NCI-H146 (cell line): Measurements from ENCODE around the gene CD226.
"Not testable (repeated sequence)": the region's sequence is repeated elsewhere in the genome, so short reads cannot be mapped to it uniquely, and the experiment has no call there.

Experiments
- DNase-seq: peaks from one replicate; lab custom pipeline; 2025; lab: John Stamatoyannopoulos, UW

The CD226 gene

DNA sequence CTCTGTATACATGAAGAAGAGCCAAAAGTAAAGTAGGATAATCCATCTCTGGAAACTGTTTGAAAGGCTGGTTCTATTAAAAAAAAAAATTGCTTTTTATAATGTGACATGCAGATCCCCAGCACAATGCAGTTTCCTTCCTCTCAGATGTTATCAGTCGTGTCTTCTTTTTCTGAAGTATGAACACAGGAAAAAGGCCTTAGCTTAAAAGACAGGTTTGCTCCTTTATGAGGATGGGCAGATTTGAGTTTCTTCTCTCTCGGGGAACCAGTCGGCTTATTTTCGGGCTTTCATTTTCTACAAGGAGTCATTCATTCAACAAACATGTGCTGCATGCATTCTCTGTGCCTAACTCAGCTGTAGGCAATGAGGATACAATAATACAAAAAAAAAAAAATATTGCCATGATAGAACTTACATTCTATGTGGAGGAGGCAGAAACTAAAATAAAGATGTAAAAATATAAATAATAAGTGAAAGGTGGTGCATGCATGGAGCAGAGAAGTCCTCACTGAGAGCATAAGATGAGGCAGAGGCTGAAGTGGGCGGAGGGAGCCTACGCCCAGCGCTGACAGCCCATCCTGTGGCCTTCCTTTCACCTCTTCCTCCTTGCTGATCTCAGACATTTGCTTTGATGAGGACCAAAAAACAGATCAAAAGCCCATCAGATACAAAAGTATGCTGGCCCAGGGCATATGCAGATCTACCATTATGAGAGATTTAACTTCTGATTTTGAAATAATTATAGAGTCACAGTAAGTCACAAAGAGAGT, at the start of gene CD226:
TSS of gene CD226 (minus strand) at position 513 of the 773 bp plus-strand sequence. CDS start at position 46, 467 bp downstream.
- DNase-seq = no peak

DNA sequence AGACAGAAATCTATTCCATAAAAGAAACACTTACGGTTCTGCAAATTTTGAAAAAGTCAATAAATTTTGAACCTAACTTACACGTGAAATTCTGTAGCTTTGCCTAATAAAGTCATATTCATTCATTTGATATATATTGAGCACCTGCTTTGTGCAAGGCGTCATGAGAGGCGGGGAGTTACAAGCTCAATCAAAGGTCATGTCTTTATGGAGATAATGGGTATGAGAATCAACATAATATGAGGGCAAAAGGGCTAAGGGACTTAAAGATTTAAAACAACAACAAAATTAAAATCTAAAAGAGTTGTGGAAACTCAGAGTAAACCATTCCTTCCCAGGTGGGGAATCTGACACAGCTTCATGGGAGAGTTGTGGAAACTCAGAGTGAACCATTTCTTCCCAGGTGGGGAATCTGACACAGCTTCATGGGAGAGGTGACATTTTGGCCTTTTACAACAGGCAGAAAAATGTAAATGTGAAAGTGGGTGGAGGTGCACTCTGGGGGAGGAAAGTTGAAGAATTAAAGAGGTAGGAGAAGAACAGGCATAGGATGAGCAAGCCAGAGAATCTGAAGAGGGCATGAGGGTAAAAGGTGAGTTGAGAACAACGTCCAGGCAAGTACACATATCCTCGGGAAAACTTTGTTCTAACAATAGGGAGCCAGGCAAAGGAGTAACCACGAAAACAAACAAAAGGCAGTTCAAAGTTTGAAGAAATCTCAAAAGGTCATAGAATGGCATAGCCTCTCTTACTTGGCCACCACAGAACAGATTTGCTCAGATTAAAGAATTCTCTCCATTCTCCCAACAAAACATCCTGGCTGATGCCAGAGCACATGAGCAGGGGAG, 49.5 kb upstream of the CD226 start:
- peak; percentile 25 for DNase-seq

DNA sequence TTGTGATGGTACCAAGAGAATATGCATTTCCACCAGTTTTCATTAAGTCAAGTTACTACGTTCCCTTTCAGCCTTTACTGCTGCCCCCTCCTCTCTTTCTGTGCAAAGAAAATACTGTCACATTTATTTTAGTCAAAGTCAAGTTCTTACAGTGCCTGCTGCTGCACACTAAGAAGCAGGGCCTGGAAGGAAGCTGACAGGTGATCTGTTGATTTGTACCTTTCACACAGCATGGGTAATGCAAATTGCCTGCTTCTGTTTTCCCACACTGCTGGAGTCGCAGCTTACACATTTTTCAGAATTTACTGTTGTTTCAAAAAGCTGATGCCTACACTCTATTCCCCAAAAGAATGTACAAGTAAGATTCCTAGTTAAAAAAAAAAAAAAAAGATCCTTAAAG, 48.7 kb upstream of the CD226 start:
- DNase-seq = peak; percentile 61

DNA sequence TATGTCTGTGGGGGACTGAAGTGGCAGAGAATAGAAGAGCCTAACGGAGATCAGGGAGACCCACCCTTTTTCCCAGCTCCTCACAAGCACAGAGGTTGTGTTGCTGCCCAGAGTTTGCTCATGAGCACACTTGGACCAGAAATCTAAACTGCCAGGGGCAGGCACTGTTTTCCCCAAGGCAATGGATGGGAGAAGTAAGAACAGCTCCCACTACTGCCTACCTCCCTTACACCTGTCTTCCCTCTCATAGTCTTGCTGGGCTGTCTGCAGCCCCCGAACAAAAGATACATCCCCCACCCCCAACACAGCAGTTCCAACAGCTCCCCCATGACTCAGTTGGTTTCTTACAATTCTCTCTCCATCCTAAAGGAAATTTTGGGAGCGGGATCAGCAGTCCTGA, 48.1 kb upstream of the CD226 start:
- no peak for DNase-seq

DNA sequence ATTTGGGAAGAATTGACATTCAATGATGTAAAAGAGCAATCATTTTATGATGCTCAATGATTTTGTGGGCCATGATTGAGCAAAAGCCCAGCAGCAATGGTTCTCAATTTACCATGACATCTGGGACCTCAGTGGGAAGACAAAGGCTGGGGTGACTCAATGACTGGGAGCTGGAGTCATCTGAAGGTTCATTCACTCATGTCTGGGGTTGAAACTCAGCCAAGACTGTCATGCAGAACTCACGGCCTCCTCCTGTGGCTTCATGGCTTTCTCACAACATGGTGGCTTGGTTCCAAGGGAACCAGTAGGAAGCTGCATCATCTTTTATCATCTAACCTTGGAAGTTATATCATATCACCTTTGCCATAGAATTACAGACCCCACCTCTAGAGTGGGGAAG, 45.1 kb upstream of the CD226 start:
- no peak for DNase-seq

DNA sequence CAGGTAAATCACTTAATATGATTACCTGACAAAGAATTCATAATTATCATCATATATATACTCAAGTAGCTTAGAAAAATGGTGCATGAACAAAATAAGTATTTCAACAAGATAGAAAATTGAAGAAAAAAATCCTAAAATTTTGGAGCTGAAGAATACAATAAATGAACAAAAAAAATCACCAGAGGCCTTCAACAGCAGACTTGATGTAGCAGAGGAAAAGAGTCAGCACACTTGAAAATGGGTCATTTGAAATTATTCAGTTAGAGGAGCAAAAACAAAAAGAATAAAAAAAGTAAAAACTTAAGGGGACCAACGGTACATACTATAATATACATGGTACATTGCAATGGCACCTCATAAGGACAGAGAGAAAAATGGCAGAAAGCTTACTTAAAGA, 40.2 kb upstream of the CD226 start:
- no peak for DNase-seq

DNA sequence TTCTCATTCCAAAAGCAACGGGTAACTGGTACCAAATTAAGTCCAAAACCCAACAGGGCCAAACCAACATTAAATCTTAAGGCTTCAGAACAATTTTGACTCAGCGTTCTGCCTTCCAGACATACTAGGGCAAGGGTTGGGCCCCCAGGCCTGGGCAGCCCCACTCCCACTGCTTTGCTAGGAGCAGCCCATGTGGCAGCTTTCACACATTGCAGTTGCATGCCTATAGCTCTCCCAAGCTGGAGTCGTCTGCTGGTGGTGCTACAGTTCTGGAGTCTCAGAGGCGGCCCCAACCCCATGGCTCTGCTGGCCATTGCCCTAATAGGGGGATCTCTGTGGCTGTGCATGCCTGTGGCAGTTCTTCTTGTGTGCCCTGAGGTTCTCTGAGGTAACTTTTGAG, 37.6 kb upstream of the CD226 start:
- DNase-seq = no peak

DNA sequence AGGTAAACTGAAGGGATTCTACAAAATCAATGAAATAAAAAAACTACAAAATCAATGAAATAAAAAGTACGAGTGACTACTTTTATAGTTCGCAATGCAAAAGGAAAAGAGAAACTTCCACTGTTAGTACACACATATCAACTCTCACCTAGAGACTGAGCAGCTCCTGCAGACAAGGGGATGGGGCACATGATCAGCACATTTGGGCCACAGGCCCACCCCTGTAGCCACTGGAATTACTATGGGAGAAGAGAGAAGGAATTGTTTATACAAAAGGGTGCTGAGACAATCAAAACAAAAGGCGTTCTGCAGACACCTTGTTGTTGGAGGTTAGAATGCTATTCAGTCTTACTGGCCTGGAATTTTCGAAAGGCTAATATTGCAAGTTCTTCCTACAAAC, 34.7 kb upstream of the CD226 start:
- DNase-seq = no peak

DNA sequence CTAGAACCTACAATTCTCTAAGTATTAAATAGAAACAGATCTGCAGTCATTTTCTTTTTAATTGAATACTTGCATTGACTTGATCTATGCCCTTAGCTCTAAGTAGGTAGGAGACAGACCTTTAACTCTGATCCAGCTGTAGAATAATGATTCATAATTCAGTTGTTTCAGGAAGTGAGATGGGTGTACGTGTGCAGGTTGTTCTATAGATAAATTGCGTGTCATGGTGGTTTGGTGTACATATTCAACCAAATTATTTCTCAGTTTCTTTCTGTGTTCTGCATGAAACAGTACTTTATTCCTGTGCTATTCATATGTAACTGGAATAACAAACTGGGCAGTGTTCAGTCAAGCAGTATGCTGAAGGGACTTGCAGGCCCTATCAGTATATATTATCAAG, 34.3 kb upstream of the CD226 start:
- DNase-seq = no peak

DNA sequence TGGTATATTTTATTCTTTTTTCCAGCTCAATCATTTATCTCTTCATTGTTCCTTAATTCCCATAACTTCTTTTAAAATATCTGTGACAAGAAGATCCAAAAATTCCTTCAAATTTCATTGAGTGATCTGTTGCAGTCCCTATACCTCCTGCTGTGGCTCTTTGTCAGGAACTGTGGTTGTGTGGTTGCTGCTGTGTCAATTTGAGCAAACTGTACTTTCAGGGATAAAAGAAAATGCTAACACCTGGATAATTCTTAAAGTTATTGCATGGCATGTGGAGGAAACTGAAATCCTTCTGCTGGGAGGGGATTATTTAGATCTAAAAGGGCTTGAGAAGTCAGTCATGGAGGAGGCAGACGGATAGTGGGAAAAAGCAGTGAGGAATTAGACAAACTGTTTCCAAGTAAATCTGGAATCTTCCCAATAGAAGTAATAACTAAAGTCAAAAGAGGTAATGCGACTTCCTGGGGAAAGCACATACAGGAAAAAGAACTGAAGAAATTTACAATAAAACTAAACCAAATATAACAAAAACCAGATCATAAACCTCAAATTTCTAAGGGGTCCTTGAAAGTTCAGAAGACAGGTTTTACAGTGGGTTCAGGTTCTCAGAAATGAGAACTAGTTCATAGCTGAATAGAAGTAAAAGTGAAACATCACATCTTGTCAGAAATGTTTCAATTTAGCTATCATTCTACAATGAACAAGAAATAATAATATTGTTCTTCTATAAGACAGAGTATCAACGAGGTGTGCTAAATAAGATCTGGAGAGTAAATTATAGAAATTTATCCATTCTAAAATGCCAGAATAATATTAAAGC, 33.5 kb upstream of the CD226 start:
- DNase-seq = peak; percentile 59

DNA sequence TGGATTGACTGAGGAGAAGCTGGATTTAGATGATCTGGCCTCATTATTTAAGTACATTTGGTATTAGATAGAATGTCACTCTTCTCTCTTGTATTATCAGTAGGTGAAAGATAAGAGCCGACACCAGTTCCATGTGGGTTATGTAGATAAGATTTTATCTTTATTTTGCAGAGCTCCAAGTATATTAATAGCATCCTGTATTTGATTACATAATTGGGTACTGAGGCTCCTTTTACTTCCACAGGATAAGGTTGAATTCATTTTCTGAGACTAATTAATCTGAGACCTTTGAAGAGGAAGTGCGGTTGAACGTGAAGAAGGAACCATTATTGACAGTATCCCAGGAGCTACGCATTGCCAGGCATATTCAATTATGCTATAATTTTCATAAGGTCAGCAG, 32.8 kb upstream of the CD226 start:
- DNase-seq = peak; percentile 58

DNA sequence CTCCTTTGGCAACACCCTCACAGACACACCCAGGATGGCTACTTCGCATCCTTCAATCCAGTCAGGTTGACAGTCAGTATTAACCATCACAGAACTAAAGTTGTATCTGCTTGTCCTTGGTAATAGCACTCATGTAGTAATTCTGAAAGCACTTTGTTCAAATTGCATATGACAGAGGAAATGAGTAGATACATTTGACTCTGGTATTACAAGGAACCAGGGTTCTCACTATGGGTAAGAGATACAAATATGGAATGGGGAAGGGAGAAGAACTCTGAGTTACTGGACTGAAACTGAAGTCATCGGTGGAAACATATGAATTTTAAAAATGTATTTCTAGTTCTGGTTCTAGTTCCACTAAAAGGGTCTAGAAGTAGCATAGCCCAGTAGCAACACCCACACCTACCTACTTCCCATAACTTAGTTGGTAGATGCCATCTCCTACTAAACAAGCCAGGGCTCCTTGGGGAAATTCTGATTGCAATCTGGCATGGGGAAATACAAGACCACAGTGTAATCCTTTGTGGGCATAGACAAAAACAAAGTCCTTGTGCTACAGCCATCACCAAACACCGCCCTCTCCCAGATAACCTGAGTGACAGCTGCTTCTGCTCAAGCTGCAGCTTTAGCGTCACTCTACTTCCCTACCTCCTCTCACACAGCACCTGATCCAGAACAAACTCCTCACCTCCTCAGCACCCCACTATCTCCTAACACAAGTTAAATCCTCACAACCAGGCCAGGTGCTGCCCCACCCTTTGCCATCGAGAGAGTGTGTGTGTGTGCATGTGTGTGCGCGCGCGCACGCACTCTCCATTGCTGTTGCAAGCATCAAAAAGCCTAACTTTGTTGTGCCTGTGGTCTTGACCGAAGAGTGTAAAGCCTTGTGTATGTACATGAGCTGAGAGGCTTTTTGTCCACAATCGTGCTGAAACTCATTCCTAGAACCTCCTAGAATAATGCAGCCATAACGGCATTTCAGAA, 31.4 kb upstream of the CD226 start:
- DNase-seq = no peak

DNA sequence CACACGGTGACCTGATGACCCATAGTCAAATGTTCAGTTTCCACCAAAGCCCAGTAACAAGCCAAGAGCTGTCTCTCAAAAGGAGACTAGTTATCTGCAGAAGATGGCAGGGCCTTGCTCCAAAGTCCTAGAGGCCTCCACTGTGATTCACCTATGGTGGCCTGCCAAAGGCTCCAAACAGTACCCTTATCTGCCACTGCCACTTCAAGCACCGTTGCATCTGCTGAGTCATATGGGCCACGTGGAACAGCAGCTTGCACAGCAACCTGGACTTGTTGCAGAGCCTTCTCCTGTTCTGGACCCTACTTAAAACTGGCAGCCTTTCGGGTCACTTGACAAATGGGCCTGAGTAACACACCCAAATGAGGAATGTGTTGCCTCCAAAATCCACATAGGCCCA, 27.6 kb upstream of the CD226 start:
- DNase-seq = not testable (repeated sequence)

DNA sequence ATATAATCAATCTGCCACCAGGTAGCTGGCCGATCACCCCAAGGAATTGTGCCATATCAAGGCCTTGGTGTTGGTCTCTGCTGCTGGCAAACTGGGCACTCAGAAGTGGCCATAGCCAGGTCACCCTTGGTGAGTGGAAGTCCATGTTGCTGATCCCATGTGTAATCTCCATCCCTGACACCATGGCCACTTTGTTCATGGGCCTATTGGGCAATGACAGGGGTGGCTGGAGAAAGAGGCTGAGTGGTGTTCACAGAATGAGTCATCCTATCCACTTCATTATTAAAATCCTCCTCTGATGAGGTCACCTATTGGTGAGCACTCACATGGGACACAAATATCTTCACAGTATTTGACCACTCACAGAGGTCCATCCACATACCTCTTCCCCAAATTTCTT, 26.7 kb upstream of the CD226 start:
- no peak for DNase-seq

DNA sequence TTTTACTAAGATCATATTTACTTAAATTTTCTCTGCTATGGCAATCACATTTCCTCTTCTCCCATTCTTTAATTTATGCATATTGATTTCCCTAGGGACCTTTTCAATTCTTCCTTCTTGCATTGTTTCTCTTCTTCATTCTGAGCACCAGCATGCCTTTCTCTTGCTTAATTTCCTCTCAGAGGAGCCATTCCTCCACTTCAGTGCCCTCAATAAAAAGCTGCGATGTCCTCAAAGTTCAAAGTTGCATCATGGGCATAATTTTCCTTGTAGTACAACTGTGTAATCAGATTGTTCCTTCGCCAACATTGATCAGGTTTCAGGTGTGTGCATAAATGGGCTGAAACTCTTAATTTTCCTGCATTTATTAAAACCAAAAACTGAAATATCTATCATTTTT, 21.8 kb upstream of the CD226 start:
- DNase-seq = no peak

DNA sequence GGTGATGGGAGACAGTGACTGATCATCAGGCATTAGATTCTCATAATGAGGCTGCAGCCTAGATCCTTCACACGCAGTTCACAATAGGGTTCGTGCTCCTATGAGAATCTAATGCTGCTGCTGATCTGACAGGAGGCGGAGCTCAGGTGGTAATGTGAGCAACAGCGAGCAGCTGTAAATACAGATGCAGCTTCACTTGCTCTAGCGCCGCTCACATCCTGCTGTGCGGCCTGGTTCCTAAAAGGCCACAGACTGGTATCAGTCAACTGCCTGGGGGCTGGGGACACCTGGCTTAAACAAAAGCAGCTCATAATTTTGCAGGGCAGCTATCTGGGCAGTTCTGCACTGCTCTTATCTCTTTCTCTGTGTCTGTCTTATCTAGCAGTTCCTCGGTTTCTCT, 20.4 kb upstream of the CD226 start:
- DNase-seq = peak; percentile 98

DNA sequence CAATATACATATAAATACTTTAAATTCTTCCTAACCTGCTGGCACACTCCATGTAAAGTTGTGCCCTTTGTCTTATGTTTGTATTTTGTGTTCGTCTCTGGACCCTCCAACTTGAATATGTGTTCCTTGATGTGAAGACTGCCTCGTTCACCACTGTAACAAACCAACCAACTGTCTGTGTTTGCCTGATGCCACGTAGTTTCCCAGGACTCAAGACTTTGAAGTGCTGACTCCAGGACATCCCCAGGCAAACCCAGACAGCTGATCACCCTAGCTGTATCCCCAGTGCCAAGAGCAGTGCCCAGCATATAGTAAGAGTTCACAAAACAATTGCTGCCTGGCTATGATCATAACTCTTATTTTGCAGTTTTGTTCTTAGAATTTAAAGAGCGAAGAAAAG, 15.5 kb upstream of the CD226 start:
- no peak for DNase-seq

DNA sequence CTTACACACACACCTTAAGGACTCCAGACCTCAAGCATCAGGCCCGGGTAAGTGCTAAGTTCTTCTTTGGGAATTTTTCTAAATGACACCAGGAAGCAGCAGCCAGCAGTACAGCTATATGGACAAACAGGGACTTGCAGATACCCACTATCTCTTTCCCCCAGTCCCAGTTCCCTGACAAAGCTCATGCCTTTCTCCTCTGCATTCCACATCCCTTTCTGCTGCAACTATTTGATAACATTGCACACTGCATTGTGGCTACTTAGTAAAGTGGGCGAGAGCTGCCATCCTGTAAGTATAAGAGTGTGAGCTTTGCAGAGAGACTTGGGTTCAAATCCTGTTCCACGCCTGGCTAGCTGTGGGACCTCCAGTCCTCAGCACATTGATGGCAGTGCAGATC, 14.0 kb upstream of the CD226 start:
- DNase-seq = peak; percentile 40

DNA sequence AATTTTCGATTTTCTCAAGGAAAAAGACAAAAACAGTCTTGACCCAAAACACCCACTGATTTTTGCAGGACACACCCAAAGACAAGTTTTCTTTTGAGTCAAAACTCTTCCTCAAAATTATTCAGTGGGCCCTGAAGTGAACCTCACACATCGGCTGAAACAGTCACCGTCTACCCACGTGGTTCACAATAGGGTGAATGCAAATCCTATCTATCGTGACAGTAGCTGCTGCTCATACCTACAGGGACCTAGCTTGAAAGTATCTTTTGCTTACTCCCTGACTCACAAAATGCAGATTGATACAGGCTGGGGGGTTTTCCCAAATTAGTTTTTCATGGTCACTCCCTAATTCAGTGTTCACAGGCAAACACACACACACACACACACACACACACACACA, 10.7 kb upstream of the CD226 start:
- DNase-seq = peak; percentile 21

DNA sequence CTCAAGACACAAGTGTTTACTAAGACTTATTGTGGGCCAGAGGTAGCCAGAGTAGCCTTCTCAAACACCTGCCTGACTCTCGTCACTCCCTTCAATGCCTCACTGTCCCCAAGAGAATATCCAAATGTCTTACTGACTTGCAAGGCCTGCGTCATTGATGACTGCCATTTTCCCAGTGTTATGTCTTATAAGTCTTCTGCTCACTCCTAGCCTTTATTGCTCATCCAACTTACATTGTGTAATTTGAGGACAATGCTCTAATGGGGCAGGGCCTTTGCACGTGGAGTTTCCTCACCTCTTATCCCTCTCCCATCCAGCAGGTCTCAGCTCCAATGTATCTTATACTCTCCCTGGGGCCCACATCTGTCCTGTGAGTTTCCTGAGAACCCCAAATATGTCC, 10.1 kb upstream of the CD226 start:
- no peak for DNase-seq
